OCI-M1 (cell line): ENCODE results near the gene GLMN.

Experiments
- DNase-seq: peaks from one replicate; lab custom pipeline; 2025; lab: John Stamatoyannopoulos, UW

GLMN gene

GRCh38 chr1:92298573-92299476 lies at the start of gene GLMN, which contains the start of gene RPAP2:
GLMN (minus strand) TSS chr1:92298987; CDS start chr1:92297999, 988 bp downstream.
RPAP2 (plus strand) TSS chr1:92299059; CDS start chr1:92299074, 15 bp downstream.
- peak; percentile 94 for DNase-seq

GRCh38 chr1:92346866-92347640 lies 48.3 kb upstream of the GLMN start:
- DNase-seq: peak; percentile 81

GRCh38 chr1:92343061-92343460 lies 44.3 kb upstream of the GLMN start:
- DNase-seq: peak; percentile 32

GRCh38 chr1:92342401-92342800 lies 43.6 kb upstream of the GLMN start:
- DNase-seq: no peak

GRCh38 chr1:92340154-92340553 lies 41.4 kb upstream of the GLMN start:
- DNase-seq: no peak

GRCh38 chr1:92333668-92334067 lies 34.9 kb upstream of the GLMN start:
- DNase-seq: no peak

GRCh38 chr1:92329347-92330129 lies 30.8 kb upstream of the GLMN start:
- DNase-seq: no peak

- peak; percentile 12 for DNase-seq
Observed at GRCh38 chr1:92327794-92328193, 29.0 kb upstream of the GLMN start.

- no peak for DNase-seq
Observed at GRCh38 chr1:92326681-92327080, 27.9 kb upstream of the GLMN start.

DNA sequence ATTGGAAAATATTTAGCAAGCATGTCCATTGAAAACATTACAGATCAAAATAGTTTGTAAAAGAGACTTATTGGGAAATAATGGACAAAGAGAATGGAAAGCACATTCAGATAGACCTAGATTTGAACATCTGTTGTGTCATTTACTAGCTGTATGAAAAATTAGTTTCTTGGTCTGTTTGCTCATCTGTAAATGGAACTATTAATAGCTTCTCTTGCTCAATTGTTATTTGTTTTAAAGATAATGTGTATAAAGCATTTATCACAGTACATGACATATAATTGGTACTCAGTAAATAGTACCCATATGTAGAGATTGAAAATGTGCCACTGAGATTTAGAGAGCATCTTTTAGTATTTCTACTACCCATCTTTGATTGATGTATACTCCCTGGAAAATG lies 26.0 kb upstream of the GLMN start:
- no peak for DNase-seq

GRCh38 chr1:92323473-92324453 lies 25.0 kb upstream of the GLMN start:
- DNase-seq: no peak

DNA sequence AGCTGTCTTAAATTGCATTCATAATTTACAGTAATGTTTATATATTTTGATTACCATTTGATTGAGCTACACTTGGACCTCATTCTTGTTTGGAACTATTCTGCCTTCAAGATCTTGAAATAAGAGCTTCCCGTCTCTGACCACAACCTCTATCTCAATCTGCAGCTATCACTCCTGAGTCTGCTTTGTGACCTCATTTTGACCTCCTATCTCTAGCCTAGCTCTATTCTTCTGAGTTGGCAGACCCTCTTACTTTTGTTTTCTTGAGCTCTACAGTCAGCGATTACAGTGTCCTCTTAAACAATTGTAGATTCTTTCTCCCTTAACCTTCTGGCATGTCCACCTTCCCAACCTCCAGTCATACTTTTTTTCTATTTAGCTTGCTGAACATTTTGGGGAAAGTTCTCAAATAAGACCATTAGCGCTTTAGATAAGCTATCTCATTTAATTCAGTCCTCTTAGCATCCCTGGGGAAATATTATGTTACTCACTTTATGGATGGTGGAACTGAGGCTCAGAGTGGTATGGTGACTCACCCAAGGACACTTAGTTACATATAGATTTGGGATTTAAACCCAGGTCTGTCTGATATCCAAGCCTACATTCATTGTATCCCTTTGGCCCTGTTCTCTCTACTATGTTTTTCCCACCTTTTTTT lies 19.2 kb upstream of the GLMN start:
- DNase-seq: peak; percentile 93

GRCh38 chr1:92315766-92316599 lies 17.2 kb upstream of the GLMN start:
- no peak for DNase-seq

- no peak for DNase-seq
Observed at GRCh38 chr1:92314024-92314423, 15.2 kb upstream of the GLMN start.

DNA sequence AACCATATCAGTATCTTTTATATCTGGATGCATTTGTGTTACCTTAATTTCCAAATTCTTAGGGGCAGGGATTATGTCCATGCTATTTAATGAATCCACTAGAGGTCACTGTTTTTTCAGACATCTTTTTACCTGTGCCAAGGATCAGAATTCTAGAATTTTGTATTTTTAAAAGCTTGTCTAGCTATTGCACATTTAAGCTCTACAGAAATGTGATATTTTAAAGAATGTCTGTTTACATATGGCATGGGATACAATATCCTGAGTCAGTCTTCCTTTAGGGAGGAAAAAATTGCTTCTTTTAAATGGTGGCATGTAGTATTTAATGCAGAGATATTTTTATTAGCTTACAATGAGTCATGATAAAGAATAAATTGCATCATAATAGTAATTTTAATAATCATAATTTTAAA lies 11.4 kb upstream of the GLMN start:
- peak; percentile 77 for DNase-seq

GRCh38 chr1:92307980-92308379 lies 9.2 kb upstream of the GLMN start:
- DNase-seq: no peak

GRCh38 chr1:92306020-92306419 lies 7.2 kb upstream of the GLMN start:
- peak; percentile 5 for DNase-seq

GRCh38 chr1:92301021-92301420 lies 2.2 kb upstream of the GLMN start:
- DNase-seq: no peak

DNA sequence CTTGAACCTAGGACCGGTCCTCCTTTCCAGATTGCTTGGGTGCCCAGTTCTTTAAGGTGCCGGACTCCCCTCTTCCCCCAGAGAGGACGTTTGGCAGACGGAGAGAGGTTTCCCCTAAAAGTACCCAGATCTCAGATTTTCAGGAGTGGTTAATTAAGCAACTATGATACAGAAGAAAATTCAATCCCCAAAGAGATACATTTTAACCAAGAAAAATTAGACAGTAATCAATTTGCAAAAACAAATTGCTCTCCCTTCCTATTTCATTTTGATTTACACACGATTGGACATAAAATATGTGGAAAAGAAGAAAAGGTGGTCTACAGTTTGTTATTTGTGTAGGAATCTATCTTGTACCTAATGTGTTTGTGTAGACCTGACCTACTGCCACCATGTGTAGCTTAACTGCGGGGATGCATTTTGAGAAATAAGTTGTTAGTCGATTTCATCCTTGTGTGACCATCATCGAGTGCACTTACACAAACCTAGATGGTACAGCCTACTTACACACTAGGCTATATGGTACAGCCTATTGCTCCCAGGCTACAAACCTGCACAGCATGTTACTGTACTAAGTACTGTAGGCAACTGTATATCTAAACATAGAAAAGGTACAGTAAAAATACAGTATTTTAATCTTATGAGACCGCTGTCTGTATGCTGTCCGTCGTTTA lies 827 bp upstream of the GLMN start:
- peak; percentile 37 for DNase-seq
